ENCODE results near the gene MTIF3.
A peak's percentile ranks its signal among the peaks of the same experiment; 100 is the strongest.

MTIF3 gene

GRCh38 chr13:27449936-27450828 lies at the start of gene MTIF3:
Gene MTIF3 (minus strand): TSS chr13:27450564. CDS start chr13:27440448, 10,116 bp downstream.
- DNase-seq = peak; percentile 98

GRCh38 chr13:27497563-27498230 lies 47.3 kb upstream of the MTIF3 start:
- DNase-seq = no peak

GRCh38 chr13:27496536-27497273 lies 46.3 kb upstream of the MTIF3 start:
- DNase-seq = no peak

- DNase-seq = no peak
Measured at GRCh38 chr13:27496006-27496405, 45.6 kb upstream of the MTIF3 start.

GRCh38 chr13:27495551-27495950 lies 45.2 kb upstream of the MTIF3 start:
- DNase-seq = no peak

- no peak for DNase-seq
Measured at GRCh38 chr13:27493981-27494380, 43.6 kb upstream of the MTIF3 start.

- no peak for DNase-seq
Measured at GRCh38 chr13:27489456-27489855, 39.1 kb upstream of the MTIF3 start.

GRCh38 chr13:27487776-27488175 lies 37.4 kb upstream of the MTIF3 start:
- no peak for DNase-seq

- no peak for DNase-seq
Measured at GRCh38 chr13:27483421-27483820, 33.1 kb upstream of the MTIF3 start.

GRCh38 chr13:27482983-27483382 lies 32.6 kb upstream of the MTIF3 start:
- no peak for DNase-seq

GRCh38 chr13:27481766-27482165 lies 31.4 kb upstream of the MTIF3 start:
- DNase-seq = peak; percentile 17

- no peak for DNase-seq
Measured at GRCh38 chr13:27476943-27477703, 26.8 kb upstream of the MTIF3 start.

- DNase-seq = no peak
Measured at GRCh38 chr13:27474751-27475268, 24.4 kb upstream of the MTIF3 start.

GRCh38 chr13:27472941-27473340 lies 22.6 kb upstream of the MTIF3 start:
- no peak for DNase-seq

- no peak for DNase-seq
Measured at GRCh38 chr13:27472441-27472840, 22.1 kb upstream of the MTIF3 start.

- no peak for DNase-seq
Measured at GRCh38 chr13:27470075-27470820, 19.9 kb upstream of the MTIF3 start.

GRCh38 chr13:27466513-27466912 lies 16.1 kb upstream of the MTIF3 start:
- DNase-seq = no peak

- no peak for DNase-seq
Measured at GRCh38 chr13:27465611-27466010, 15.2 kb upstream of the MTIF3 start.

- no peak for DNase-seq
Measured at GRCh38 chr13:27463500-27463899, 13.1 kb upstream of the MTIF3 start.

- no peak for DNase-seq
Measured at GRCh38 chr13:27461940-27462584, 11.7 kb upstream of the MTIF3 start.

GRCh38 chr13:27455331-27455855 lies 5.0 kb upstream of the MTIF3 start:
- no peak for DNase-seq

All from GDM1 (cell line).